Choroid plexus epithelial cell (primary cell): ENCODE data around the gene HHIPL1.

Source experiments
- DNase-seq: peaks from one replicate; pipeline ENCODE4 v3.0.0-alpha.2; 2010; ENCODE audit warnings: low read depth
- H3K4me3 ChIP-seq: 2 replicates; pipeline ENCODE4 v1.5.1; 2011; ENCODE audit warnings: low read depth, mild to moderate bottlenecking, control low read depth, low read length, moderate library complexity
- CTCF ChIP-seq: conservative IDR thresholded peaks from 2 replicates; pipeline ENCODE4 v1.5.1; 2011; ENCODE audit warnings: low read depth, mild to moderate bottlenecking, control low read depth, inconsistent platforms, low read length, moderate library complexity

Gene HHIPL1

DNA sequence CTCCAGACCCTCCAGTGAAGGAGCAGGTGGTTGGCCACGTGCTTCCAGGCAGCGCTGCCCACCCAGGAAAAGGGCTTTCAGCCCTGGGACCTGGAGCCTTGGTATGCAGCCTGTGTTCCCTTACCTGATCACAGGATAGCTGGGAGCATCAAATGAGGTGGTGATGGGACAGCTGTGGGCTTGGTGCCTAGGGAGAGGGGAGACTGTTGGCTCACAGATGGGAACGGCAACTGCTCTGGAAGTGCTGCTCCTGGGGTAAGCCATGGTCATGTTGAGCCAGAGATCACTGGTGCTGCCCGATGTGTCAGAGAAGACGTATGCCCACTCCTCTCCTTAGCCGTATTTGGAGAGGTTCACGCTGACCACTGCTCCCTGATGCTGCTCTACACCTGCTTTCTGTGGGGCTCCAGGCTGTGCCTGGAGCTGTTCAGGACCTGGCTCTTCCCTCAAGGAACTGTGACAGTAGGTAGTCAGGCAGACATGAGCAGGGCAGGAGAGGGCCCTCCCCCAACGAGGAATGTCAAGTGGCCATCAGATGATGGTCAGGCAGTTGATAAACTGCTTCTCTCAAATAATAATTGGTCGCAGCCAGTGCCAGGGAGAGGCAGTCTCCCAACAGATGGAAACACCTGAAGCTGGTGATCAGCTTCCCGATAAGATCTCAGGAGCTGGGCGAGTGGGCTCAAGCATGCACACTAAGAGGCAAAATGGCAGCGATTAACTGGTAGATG, 36.3 kb downstream of the HHIPL1 start:
- TF ChIP-seq CTCF: no peak
- DNase-seq: no peak
- H3K4me3 ChIP-seq: no peak overlapping the region

- no peak for DNase-seq
- H3K4me3 ChIP-seq: no peak overlapping the region
- no peak for TF ChIP-seq CTCF
Measured at GRCh38 chr14:99681832-99682148, 36.9 kb downstream of the HHIPL1 start.

- DNase-seq: peak; percentile 74
- TF ChIP-seq CTCF: peak; percentile 85
- H3K4me3 ChIP-seq: peak overlapping the region; percentile 78
Measured at GRCh38 chr14:99682809-99683618, 38.1 kb downstream of the HHIPL1 start.

- peak within 1 kb of the TSS; percentile 78 for H3K4me3 ChIP-seq
- TF ChIP-seq CTCF: no peak
- peak; percentile 100 for DNase-seq
Measured at GRCh38 chr14:99683619-99684409, 38.9 kb downstream of the HHIPL1 start, which contains the start of gene CYP46A1. Gene CYP46A1, plus strand, starts transcription at chr14:99684298. Its CDS starts 120 bp downstream, at chr14:99684418.

DNA sequence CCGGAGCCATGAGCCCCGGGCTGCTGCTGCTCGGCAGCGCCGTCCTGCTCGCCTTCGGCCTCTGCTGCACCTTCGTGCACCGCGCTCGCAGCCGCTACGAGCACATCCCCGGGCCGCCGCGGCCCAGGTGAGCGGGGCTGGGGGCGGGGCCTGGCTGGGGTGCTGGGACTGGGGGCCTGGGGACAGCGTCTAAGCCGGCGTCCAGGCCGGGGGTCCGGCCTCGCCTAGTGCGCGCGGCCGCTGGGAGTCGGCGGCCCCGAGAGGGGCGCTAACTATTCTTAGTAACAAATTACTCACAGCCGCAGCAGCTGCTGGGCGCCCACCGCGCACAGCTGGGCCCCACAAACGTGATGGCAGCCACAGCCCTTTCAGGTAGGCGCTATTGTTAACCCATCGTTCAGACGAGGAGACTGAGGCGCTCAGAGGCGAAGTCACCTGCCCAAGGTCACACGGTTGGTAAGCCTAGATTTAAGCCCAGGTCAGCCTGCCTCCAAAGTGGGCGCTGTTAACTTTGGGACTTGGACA, 39.5 kb downstream of the HHIPL1 start:
- TF ChIP-seq CTCF: no peak
- peak overlapping the region; percentile 56 for H3K4me3 ChIP-seq
- no peak for DNase-seq

- no peak for TF ChIP-seq CTCF
- no peak overlapping the region for H3K4me3 ChIP-seq
- DNase-seq: no peak
Measured at GRCh38 chr14:99685151-99685591, 40.2 kb downstream of the HHIPL1 start.
